HTR-8/SVneo (cell line): ENCODE measurements around the gene IDH3B.
"Not testable (repeated sequence)": the region's sequence is repeated elsewhere in the genome, so short reads cannot be mapped to it uniquely, and the experiment has no call there.

ENCODE experiments used
- DNase-seq: peaks from one replicate; pipeline ENCODE4 v3.0.0; 2011; ENCODE audit warnings: low spot score, mixed read lengths; ENCODE audit not compliant: insufficient read length
- FAIRE-seq: peaks from 2 replicates; lab custom pipeline; 2011; peaks lifted over from hg19 to GRCh38; lab: Jason Lieb, UNC

The IDH3B gene

GRCh38 chr20:2695206-2695983 is 31.4 kb upstream of the IDH3B start:
- DNase-seq (no peak), FAIRE-seq (no peak)

GRCh38 chr20:2694519-2694918 is 30.5 kb upstream of the IDH3B start:
- DNase-seq: no peak
- FAIRE-seq: no peak

GRCh38 chr20:2694008-2694471 is 30.0 kb upstream of the IDH3B start:
- DNase-seq (peak; percentile 48), FAIRE-seq (no peak)

GRCh38 chr20:2693286-2694007 is 29.4 kb upstream of the IDH3B start:
- DNase-seq (peak; percentile 58), FAIRE-seq (no peak)

- DNase-seq (no peak), FAIRE-seq (no peak)
These were observed 28.9 kb upstream of the IDH3B start for GRCh38 chr20:2692886-2693285.

GRCh38 chr20:2692036-2692885 is 28.2 kb upstream of the IDH3B start, which contains the start of gene EBF4:
TSS of gene EBF4 (plus strand) at chr20:2692780. CDS start at chr20:2693646, 866 bp downstream.
- DNase-seq (peak; percentile 74), FAIRE-seq (no peak)

- FAIRE-seq (peak; percentile 23), DNase-seq (no peak)
These were observed 27.6 kb upstream of the IDH3B start for GRCh38 chr20:2691663-2692035.

GRCh38 chr20:2691127-2691526 is 27.1 kb upstream of the IDH3B start:
- DNase-seq: no peak
- FAIRE-seq: no peak

- FAIRE-seq (no peak), DNase-seq (no peak)
These were observed 26.7 kb upstream of the IDH3B start for GRCh38 chr20:2690718-2691117.

- no peak for FAIRE-seq
- DNase-seq: no peak
These were observed 26.2 kb upstream of the IDH3B start for GRCh38 chr20:2690213-2690612.

GRCh38 chr20:2688041-2688591 is 24.1 kb upstream of the IDH3B start:
- no peak for FAIRE-seq
- no peak for DNase-seq

GRCh38 chr20:2687514-2687913 is 23.5 kb upstream of the IDH3B start:
- FAIRE-seq: no peak
- DNase-seq: no peak

GRCh38 chr20:2684817-2685216 is 20.8 kb upstream of the IDH3B start:
- DNase-seq, FAIRE-seq: not testable (repeated sequence)

GRCh38 chr20:2682040-2682439 is 18.0 kb upstream of the IDH3B start:
- FAIRE-seq, DNase-seq: not testable (repeated sequence)

GRCh38 chr20:2680046-2680445 is 16.0 kb upstream of the IDH3B start:
- DNase-seq (no peak), FAIRE-seq (no peak)

- no peak for FAIRE-seq
- no peak for DNase-seq
These were observed 9.4 kb upstream of the IDH3B start for GRCh38 chr20:2673453-2673852.

GRCh38 chr20:2672446-2672845 is 8.4 kb upstream of the IDH3B start:
- FAIRE-seq (no peak), DNase-seq (no peak)

GRCh38 chr20:2671977-2672376 is 8.0 kb upstream of the IDH3B start:
- no peak for FAIRE-seq
- DNase-seq: no peak

- DNase-seq (no peak), FAIRE-seq (peak; percentile 79)
These were observed 591 bp downstream of the IDH3B start for GRCh38 chr20:2663364-2663886.

- no peak for DNase-seq
- no peak for FAIRE-seq
These were observed 4.5 kb downstream of the IDH3B start for GRCh38 chr20:2659547-2659946.
